Stimulated activated CD4-positive, alpha-beta T cell treated with anti-CD3 and anti-CD28 coated beads, Interleukin-1b, Interleukin-23, amount 100 ng/mL, for 24 hours (primary cell): ENCODE results near the gene GAS1.

Source experiments
- DNase-seq, 4 experiments: peaks; one replicate each; pipeline ENCODE4 v3.0.0-alpha.2; 2020; ENCODE audit warnings: low read depth in 4 of 4, low spot score in 1 of 4

GAS1 gene

GRCh38 chr9:86965636-86966395 lies 18.5 kb upstream of the GAS1 start:
- DNase-seq = no peak

GRCh38 chr9:86962692-86963091 lies 15.4 kb upstream of the GAS1 start:
- DNase-seq = no peak

- no peak for DNase-seq
Observed at GRCh38 chr9:86960938-86961337, 13.6 kb upstream of the GAS1 start.

- no peak for DNase-seq
Observed at GRCh38 chr9:86958203-86958602, 10.9 kb upstream of the GAS1 start.

- no peak for DNase-seq
Observed at GRCh38 chr9:86955561-86955960, 8.3 kb upstream of the GAS1 start.

- DNase-seq = no peak
Observed at GRCh38 chr9:86955042-86955441, 7.7 kb upstream of the GAS1 start.

- no peak for DNase-seq
Observed at GRCh38 chr9:86953181-86953580, 5.9 kb upstream of the GAS1 start.

- DNase-seq = peak in 3 of 4 experiments; percentile 34 to 56 (median 54)
Observed at GRCh38 chr9:86948074-86948929, 996 bp upstream of the GAS1 start.

- peak in 3 of 4 experiments; percentile 26 to 54 (median 46) for DNase-seq
Observed at GRCh38 chr9:86946201-86947145, 833 bp downstream of the GAS1 start.

GRCh38 chr9:86945728-86946200 lies 1.5 kb downstream of the GAS1 start:
- no peak for DNase-seq

- DNase-seq = no peak
Observed at GRCh38 chr9:86944796-86945727, 2.2 kb downstream of the GAS1 start.

GRCh38 chr9:86943201-86944113 lies 3.8 kb downstream of the GAS1 start:
- no peak for DNase-seq

GRCh38 chr9:86942281-86943200 lies 4.8 kb downstream of the GAS1 start:
- no peak for DNase-seq

GRCh38 chr9:86941197-86941596 lies 6.1 kb downstream of the GAS1 start:
- DNase-seq = no peak

- DNase-seq = no peak
Observed at GRCh38 chr9:86940774-86941173, 6.5 kb downstream of the GAS1 start.

GRCh38 chr9:86939891-86940290 lies 7.4 kb downstream of the GAS1 start:
- no peak for DNase-seq

GRCh38 chr9:86939321-86939720 lies 8.0 kb downstream of the GAS1 start:
- DNase-seq = no peak

- DNase-seq = no peak
Observed at GRCh38 chr9:86938780-86939179, 8.5 kb downstream of the GAS1 start.
